Coronary artery (tissue), 2 donors: ENCODE data around the gene TSGA10IP.

Source experiments
- DNase-seq: peaks from one replicate; pipeline ENCODE4 v3.0.0-alpha.2; 2017; ENCODE audit warnings: low spot score
- H3K27ac ChIP-seq, 2 donors: fragments of 200-600 bp; sonication (generic); one replicate each; pipeline ENCODE4 v1.5.1; 2016 to 2019
- H3K4me3 ChIP-seq: fragments of 200-600 bp; sonication (generic); 2 replicates; pipeline ENCODE4 v1.5.1; 2016; ENCODE audit warnings: mild to moderate bottlenecking, moderate library complexity
- TF ChIP-seq, protein P1 (sequence below): fragments of 200-600 bp; sonication (generic); IDR thresholded peaks from one replicate; pipeline ENCODE4 v1.5.1; 2019; ENCODE audit warnings: antibody characterized with exemption

The TSGA10IP gene

DNA sequence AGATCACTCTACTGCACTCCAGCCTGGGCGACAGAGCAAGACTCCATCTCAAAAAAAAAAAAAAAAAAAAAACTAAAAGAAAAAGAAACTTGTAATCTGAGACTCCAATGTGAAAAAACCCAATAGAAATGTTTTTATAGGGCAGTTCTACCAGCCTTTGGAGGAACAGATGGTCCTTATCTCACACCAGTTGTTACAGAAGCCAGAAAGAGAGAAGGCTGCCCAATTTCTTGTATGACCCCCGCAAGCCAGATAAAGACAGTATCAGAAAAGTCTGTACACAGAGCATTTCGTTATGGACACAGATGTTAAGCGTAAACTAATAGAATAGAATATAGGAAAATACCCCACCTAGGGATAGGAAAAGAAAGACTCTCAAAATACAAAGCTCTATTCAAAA, 11.3 kb upstream of the TSGA10IP start:
- DNase-seq, result no peak
- Histone ChIP-seq H3K4me3 (no peak overlapping the region), H3K27ac (no peak overlapping the region)
- TF ChIP-seq, protein P1, sequence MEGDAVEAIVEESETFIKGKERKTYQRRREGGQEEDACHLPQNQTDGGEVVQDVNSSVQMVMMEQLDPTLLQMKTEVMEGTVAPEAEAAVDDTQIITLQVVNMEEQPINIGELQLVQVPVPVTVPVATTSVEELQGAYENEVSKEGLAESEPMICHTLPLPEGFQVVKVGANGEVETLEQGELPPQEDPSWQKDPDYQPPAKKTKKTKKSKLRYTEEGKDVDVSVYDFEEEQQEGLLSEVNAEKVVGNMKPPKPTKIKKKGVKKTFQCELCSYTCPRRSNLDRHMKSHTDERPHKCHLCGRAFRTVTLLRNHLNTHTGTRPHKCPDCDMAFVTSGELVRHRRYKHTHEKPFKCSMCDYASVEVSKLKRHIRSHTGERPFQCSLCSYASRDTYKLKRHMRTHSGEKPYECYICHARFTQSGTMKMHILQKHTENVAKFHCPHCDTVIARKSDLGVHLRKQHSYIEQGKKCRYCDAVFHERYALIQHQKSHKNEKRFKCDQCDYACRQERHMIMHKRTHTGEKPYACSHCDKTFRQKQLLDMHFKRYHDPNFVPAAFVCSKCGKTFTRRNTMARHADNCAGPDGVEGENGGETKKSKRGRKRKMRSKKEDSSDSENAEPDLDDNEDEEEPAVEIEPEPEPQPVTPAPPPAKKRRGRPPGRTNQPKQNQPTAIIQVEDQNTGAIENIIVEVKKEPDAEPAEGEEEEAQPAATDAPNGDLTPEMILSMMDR, result no peak

DNA sequence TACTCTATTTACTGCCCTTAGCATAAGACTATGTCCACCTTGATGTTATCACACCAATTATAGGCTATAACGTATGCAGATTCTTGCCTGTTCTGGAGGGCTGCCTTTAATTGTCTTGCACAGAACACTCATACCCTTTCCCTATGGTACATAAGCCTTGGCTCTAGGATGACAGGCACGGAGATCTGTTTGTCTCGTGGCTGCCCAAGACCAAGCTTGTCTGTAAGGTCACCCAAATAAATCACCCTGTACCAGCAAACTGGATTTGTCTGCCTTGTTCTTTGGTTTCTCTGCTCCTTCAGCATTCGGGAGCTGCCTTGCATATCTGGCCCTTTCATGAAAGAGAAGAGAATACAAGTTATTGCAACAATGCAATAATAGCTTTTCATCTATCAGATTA, 7.5 kb upstream of the TSGA10IP start:
- TF ChIP-seq, protein P1, result no peak
- no peak for DNase-seq
- no peak overlapping the region for H3K27ac ChIP-seq
- H3K4me3 ChIP-seq, result no peak overlapping the region

- Histone ChIP-seq H3K4me3 (no peak overlapping the region), H3K27ac (peak overlapping the region in 1 of 2 donors; percentile 51)
- DNase-seq, result no peak
- TF ChIP-seq, protein P1, result no peak
Observed at GRCh38 chr11:65941720-65942310, 3.5 kb upstream of the TSGA10IP start.

DNA sequence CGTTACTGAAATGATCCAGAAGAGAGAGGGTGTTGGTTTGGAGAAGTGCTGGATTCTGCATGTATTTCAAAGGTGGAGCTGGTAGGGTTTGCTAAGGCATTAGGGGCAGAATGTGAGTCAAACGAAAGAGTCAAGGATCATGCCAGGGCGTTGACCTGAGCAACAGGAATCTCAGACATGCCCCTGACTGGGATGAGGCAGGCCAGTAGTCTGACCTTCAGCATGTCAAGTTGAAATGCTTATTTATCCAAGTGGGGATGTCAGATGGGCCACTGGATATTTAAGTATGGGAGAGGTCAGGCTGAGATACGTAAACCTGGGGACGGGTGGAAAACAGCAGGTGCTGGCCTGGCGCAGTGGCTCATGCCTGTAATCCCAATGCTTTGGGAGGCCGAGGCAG, 2.7 kb upstream of the TSGA10IP start:
- H3K4me3 ChIP-seq, result no peak overlapping the region
- DNase-seq, result no peak
- TF ChIP-seq, protein P1, result no peak
- no peak overlapping the region for H3K27ac ChIP-seq

GRCh38 chr11:65944191-65944590, 1.1 kb upstream of the TSGA10IP start:
- TF ChIP-seq, protein P1, result no peak
- DNase-seq, result no peak
- no peak overlapping the region for H3K4me3 ChIP-seq
- no peak overlapping the region for H3K27ac ChIP-seq

GRCh38 chr11:65944767-65945166, 513 bp upstream of the TSGA10IP start:
- no peak overlapping the region for H3K4me3 ChIP-seq
- TF ChIP-seq, protein P1, result no peak
- H3K27ac ChIP-seq, result no peak overlapping the region
- no peak for DNase-seq

- DNase-seq, result no peak
- Histone ChIP-seq H3K27ac (no peak overlapping the region), H3K4me3 (no peak overlapping the region)
- TF ChIP-seq, protein P1, result no peak
Observed at GRCh38 chr11:65945941-65946558, 770 bp downstream of the TSGA10IP start.
